ENCODE data around the gene ENTR1.

Gene ENTR1

GRCh38 chr9:136394312-136395019 is 15.9 kb downstream of the ENTR1 start:
- DNase-seq, result no peak

- DNase-seq, result no peak
Measured at GRCh38 chr9:136393531-136393930, 16.9 kb downstream of the ENTR1 start.

DNA sequence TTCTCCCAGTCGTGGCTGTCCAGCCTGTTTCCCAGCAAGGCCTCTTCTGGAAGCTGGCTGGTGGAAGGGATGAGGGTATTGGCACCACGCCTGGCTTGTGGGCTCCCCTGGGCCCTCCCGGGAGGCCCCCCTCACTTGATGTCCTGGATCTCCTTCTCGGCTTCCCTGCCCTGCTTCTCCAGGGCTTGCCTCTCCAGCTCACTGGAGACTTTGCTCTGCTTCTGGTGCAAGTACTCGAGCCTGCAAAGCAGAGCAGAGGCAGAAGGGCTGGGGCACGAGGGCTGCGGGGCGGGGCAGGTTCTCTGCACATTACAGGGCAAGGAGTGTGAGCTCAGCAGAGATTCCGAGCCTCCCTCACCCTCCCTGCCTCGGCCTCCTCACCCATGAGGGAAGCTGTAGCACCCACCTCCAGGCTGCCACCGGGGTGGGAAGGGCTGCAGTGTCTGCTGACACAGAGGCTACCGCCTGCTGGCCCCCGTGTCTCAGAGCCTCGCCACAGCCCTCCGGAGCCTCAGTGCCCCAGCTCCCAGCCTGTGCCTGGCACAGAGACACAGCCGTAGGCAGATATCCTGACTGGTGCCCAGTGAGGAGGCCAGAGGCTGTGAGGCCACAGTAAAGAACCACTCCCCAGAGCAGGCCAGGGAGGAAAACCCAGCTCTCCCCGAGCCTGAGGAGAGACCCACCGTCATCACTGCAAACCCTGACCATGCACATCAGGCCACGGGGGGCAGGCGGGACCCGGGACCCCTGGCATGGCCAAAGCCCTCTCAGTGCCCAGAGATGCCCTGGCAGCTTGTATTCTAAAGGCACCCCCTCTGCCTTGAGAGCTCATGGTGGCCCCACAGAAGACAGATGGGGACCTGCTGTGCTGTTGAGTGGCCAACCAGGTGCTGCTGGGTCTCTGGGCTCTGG is 17.6 kb downstream of the ENTR1 start:
- DNase-seq, result no peak

GRCh38 chr9:136391737-136392537 is 18.5 kb downstream of the ENTR1 start:
- no peak for DNase-seq

DNA sequence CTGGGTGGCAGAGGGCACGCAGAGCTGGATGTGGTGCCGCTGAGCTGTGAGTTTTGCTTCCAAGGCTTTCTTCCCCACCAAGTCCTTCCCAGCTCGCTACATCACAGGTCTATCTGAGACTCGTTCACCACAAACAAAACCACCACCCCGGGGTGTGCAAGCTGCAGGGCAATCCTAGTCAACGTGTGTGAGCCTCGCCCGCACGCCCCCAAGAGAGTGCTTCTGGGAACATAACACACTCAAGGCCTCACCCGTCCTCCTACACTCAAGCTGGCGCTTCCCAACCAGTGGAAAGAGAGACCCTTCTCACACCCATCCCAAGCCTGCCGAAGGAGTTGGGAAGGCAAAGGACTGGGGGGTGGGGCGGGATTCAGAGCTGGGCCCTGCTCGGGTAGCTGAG is 21.0 kb downstream of the ENTR1 start:
- no peak for DNase-seq

GRCh38 chr9:136387217-136387616 is 23.2 kb downstream of the ENTR1 start:
- DNase-seq, result no peak

DNA sequence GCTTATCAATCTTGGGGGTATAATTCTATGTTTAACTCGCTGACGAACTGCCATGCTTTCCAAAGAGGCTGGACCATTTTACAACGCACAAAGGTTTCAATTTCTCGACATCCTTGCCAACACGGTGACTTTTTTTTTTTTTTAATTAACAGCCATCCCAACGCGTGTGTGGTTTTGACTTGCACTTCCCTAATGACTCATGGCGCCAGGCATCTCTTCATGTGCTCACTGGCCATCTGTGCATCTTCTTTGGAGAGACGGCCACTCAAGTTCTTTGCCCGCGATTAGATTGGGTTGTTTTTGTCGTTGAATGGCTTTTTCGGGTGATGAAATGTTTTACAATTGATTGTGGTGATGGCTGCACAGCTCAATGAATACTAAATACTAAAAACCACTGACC is 24.4 kb downstream of the ENTR1 start:
- DNase-seq, result no peak

GRCh38 chr9:136385015-136385414 is 25.4 kb downstream of the ENTR1 start:
- peak; percentile 46 for DNase-seq

- DNase-seq, result no peak
Measured at GRCh38 chr9:136383436-136383835, 27.0 kb downstream of the ENTR1 start.

GRCh38 chr9:136381966-136382513 is 28.4 kb downstream of the ENTR1 start:
- no peak for DNase-seq

DNA sequence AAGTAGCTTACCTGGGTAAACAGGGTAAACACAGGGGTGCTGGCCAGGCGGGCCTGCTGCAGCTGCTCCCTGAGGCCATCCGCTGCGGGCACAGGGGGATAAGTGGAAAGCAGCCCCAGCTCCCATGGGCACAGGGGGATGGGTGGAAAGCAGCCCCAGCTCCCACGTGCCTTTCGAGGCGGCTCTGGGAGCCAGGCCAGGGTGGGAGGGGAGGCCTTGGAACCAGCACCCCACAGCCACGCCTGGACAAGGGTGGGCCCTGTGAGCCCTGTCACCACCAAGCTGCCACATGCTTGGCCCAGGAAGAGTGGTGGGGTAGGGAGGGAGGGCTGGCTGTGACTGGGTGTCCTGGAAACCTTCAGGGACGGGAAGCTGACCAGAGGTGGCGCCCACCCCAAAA is 29.1 kb downstream of the ENTR1 start:
- DNase-seq, result no peak

GRCh38 chr9:136380381-136380780 is 30.0 kb downstream of the ENTR1 start:
- DNase-seq, result no peak

GRCh38 chr9:136379891-136380290 is 30.5 kb downstream of the ENTR1 start:
- DNase-seq, result no peak

GRCh38 chr9:136379401-136379800 is 31.0 kb downstream of the ENTR1 start:
- no peak for DNase-seq

DNA sequence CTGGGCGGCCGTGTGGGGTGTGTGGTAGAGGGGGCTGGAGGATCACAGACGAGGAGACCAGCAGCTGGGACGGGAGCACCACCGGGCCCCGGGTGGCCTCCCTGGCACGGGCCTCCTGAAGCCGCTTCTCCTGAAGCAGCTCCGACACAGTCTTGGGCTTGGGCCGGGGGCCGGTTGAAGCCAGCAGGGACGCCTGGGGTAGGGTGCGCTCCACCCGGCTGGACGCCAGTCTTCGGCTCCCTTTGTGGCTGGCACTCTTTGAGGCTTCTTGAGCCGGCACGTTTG is 31.5 kb downstream of the ENTR1 start:
- DNase-seq, result no peak

DNA sequence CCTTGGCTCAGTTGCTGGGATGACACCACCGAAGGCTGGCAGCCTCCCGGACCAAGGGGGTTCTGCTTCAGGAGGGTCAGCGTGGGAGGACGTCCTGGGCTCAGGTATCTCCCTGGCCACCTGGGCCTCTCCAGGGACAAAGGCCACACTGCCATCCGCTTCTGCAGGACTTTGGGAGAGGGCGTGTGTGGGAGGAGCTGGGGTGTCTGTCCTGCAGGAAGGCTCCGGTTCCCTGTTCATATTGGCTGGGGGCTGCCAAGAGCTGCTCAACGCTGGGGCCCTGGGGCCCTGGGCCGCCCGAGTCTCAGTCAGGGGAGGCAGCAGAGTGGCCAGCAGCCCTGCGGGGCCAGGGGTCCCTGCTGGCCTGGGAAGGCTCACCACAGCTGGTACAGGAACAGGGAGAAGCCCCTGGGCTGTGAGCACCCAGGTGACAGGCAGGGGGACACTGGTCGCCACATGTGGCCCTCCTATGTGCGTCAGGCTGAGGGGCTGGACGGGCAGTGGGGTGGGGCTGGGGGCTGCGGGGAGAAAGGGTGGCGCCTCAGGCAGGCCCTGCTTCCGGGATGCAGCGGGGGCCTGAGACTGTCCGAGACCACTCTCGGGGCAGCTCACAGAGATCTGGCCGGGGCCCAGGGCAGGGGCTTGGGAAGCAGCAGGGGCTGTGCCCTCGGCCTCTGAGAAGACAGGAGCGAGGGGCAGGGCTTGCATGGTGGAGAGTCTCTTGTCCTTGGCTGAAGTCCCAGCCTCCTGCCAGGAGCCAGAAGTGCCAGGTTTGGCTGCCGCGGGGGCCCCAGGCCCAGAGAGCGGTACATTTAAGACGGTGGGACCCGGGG is 32.0 kb downstream of the ENTR1 start:
- DNase-seq, result no peak

DNA sequence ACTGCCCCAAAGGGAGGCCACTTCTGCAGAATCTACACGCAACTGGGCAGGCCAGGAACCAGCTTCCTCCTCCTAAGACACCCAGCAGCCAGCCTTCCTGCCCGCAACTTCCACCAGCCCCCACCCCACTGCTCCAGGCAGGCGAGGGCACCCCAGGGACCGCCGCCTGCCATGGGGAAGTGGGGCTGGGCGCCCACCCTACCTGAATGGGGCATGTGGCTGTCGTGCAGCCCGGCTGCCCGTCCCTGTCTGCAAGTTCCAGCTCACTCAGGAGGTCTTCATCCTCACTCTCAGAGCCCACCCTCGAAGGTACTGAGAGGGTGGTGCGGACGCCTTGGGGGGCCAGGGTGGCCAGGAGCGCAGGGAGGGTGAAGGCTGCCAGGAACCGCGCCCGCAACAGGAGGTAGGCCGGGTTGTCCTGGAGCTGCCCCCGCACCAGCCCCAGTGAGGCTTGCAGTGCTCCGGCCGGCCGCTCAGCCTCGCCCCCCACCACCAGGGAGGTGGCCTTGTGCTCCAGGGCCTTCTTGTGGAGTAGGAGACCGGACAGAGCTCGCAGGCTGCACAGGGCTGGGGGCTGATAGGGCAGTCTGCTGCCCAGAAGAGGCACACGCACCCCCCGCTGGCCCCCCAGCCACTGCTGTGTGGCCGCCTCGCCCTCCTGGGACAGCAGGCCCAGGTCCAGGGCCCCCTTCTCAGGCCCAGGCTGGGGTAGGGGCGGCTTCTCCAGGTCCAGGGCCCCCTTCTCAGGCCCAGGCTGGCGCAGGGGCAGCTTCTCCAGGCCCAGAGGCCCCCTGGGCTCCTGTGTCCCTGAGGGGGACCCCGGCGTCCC is 32.9 kb downstream of the ENTR1 start:
- no peak for DNase-seq

GRCh38 chr9:136376457-136376856 is 34.0 kb downstream of the ENTR1 start:
- DNase-seq, result no peak

- no peak for DNase-seq
Measured at GRCh38 chr9:136375096-136375495, 35.3 kb downstream of the ENTR1 start.

DNA sequence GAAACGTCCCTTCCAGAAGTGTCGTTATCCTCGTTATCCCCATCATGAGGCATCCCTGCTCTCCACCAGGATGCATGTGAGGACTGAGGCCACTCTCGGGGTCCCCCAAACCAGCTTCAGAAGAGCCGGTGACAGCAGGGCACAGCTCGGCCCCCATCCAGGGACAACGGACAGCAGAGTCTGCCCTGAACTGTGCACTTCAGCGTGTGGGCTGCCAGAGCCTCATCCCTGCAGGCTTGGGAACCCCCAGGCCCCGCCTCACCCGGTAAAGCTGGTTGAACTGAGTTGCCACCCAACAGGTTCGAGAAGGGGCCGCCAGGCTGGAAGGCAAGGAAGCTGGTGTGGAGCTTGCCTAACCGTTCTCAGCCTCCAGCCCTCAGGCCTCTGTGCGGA is 36.2 kb downstream of the ENTR1 start:
- DNase-seq, result no peak
